Measurements from ENCODE around the gene C10orf62.
"Not testable (repeated sequence)": the region's sequence is repeated elsewhere in the genome, so short reads cannot be mapped to it uniquely, and the experiment has no call there.

Gene C10orf62

DNA sequence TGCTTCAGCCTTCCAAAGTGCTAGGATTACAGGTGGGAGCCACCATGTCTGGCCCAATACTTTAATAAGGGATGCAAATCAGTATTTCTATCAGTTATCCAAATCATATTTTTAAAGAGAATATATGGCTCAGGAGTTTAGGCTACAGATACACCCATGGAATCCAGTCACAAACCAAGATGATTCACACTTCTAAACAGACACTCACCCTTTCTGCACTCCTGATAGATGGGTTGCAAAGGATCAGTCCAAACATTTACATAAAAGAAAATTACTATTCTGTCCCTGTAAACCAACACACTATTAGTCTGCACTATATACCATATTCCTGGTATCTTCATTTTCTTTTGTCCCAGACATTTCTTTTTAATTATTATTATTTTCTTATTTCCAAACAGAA lies 41.6 kb downstream of the C10orf62 start:
- no peak for DNase-seq (ENCODE audit: low read depth)

DNA sequence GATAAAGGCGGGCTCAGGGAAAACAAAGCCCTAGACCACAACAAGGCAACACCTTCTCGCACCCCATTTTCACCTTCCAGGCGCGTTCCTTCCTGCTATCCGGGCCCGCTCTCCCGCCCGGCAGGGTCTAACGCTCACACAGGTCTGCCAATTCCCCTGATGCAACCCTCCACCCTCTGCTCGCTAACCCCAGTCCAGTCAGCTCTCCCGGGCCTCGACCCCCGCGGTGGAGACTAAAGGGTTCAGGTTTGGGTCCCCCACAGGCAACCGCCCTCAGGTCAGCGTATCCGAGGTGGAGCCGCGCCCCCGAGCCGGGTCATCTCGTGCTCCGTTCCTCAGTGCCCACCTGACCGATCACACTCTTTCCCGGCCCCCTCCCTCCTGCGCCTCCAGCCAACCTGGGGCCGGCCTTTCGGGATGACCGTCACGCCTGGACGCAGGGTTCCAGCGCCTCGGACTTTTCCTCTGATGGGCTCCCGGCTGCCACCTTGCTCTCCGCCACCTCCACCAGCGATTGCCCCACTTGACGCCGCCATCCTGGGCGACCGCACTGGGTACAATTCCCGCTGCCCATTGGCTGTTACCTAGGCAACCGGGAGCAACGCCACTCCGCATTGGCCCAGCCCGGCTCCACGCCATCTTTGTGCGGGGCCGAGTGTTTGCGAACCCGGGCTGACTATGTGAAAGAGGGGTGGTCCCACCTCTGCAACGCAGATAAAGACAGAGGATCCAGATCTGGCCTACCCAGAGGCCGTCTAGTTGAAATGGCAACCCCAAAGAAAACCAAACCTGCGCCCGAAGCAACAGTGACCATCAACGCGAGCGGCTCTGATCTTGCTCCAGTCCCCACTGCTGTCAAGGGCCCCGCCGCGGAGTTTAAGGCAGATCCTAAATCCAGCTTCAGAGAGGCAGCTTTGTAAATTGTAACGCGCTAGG lies 43.7 kb downstream of the C10orf62 start, which contains the start of gene MORN4:
Gene MORN4, minus strand, starts transcription at position 552 of the 936 bp plus-strand sequence. CDS start 13,847 bp downstream, outside the sequence.
- DNase-seq (ENCODE audit: low read depth), result peak; percentile 84

DNA sequence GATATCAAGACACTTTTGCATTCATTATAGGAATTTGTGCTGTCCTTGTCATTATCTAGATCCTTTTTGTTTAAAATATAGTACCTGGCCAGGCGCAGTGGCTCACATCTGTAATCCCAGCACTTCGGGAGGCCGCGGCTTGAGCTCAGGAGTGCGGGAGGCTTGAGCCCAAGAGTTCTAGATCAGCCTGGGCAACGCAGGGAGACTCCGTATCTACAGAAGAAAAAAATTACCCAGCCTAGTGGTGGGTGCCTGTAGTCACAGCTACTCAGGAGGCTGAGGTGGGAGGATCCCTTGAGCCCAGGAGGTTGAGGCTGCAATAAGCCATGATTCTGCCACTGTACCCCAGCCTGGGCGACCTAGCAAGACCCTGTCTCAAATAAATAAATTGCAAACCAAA lies 44.4 kb downstream of the C10orf62 start:
- no peak for DNase-seq (ENCODE audit: low read depth)

DNA sequence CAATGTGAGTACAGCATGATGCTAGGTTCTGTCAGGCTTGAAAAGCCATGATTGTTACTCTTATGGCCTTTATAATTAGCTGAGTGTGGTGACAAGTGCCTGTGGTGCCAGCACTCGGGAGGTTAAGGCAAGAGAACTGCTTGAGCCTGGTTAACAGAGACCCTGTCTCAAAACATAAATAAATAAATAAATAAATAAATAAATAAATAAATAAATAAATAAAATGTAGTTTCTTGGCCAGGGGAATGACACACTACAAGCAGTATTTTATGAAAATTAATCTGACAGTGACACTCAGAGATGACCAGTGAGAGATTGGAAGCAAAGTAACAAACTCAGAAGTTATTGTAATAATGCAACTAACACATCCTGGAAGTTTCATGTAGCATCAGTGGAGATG lies 46.1 kb downstream of the C10orf62 start:
- no peak for DNase-seq (ENCODE audit: low read depth)

DNA sequence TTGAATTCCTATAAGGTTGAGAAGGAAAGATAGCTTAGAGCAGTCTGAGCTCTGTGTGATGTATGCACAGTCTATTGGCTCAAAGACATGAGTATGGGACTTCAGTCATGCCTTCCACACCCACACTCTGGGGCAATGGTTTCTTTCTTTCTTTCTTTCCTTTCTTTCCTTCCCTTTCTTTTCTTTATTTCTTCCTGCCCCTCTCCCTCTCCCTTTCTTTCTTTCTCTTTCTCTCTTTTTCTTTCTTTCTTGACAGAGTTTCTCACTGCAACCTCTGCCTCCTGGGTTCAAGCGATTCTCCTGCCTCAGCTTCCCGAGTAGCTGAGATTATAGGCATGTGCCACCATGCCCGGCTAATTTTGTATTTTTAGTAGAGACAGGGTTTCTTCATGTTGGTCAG lies 49.6 kb downstream of the C10orf62 start:
- not testable (repeated sequence) for DNase-seq (ENCODE audit: low read depth)

DNA sequence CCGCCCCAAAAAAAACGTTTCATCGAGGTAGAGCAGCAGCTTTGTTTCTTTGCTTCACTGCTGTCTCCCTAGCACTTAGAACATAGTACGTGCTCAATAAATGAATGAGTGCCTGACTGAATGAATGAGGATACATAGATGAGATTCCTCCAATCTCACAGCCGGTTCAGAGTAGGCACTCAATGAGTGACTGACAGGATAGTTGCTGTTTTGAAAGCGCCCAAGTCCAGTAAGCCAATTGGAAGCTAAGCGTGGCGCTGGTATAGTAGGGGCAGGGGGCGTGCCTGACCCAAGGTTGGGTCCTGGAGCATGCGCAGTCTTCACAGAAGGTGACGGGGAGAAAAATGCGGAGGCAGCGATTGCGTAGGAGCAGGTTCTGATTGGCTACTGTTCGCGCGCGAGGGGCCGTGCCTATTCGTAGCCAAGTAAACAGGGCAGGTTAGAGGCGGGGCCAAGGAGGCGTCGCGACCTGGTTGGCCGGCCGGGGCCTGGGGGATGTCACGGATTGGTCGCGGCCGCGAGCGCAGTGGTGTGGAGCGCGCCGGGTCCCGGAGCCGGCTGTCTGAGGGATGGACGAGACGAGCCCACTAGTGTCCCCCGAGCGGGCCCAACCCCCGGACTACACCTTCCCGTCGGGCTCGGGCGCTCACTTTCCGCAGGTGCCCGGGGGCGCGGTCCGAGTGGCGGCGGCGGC lies 50.8 kb downstream of the C10orf62 start, which contains the start of gene PI4K2A:
Gene PI4K2A, plus strand, starts transcription at position 498 of the 694 bp plus-strand sequence. Its CDS starts 72 bp downstream, at position 570.
- peak; percentile 99 for DNase-seq (ENCODE audit: low read depth)
